GM12878 (cell line): Measurements from ENCODE around the gene ARL14EPL. TPM values are rescaled to one million over a fixed set of nuclear protein-coding genes. Genes with fewer than 3 reads are reported as not detected.

Experiments
- ATAC-seq: fragments of 200-7000 bp; cut with Tn5 transposase; 3 replicates; pipeline ENCODE4 v1.9.1; 2020; ENCODE audit warnings: mild to moderate bottlenecking, moderate library complexity
- BruUV-seq: library from RNA; stranded (reverse); fragments of 400-500 nt; replicated peaks from 2 replicates; lab custom pipeline; 2021; lab: Mats Ljungman, UMichigan
- CTCF ChIA-PET: fragments of 300-600 bp; sonication (Branson Sonifier 250); formaldehyde crosslinking; extraction: SDS; loops from one replicate; lab custom pipeline; 2021; ENCODE audit warnings: inconsistent platforms; lab: Yijun Ruan, JAX
- POLR2A ChIA-PET: fragments of 350-600 bp; formaldehyde crosslinking; extraction: SDS; loops from one replicate; lab custom pipeline; 2021; ENCODE audit warnings: inconsistent platforms; lab: Charles Lee
- RAD21 ChIA-PET: fragments of 300-600 bp; sonication (Branson Sonifier 250); formaldehyde crosslinking; loops from one replicate; lab custom pipeline; 2023; ENCODE audit warnings: antibody characterized with exemption; ENCODE audit not compliant: unreplicated experiment; lab: Charles Lee
- SMC1A ChIA-PET: fragments of 300-600 bp; sonication (Branson Sonifier 250); formaldehyde crosslinking; loops from one replicate; lab custom pipeline; 2023; ENCODE audit not compliant: unreplicated experiment, uncharacterized antibody; lab: Charles Lee
- DNase-seq: peaks from one replicate; pipeline ENCODE4 v3.0.0-alpha.2; 2011; ENCODE audit warnings: low read depth, low spot score
- FAIRE-seq: peaks from 3 replicates; lab custom pipeline; 2011; peaks lifted over from hg19 to GRCh38; lab: Jason Lieb, UNC
- H2AFZ ChIP-seq: 2 replicates; pipeline ENCODE4 v1.6.0; 2011; ENCODE audit warnings: low read depth, low read length, control low read depth; ENCODE audit not compliant: control insufficient read depth
- H3K27ac ChIP-seq: 2 replicates; pipeline ENCODE4 v1.5.1; 2011; ENCODE audit warnings: control low read depth; ENCODE audit not compliant: control insufficient read depth, insufficient read depth
- H3K27me3 ChIP-seq, 2 experiments: replicated peaks in 1 of 2; 2 replicates each; pipeline versions ENCODE4 v1.6.0 to v1.6.1; 2011; ENCODE audit warnings: low read length in 1 of 2; ENCODE audit not compliant: control insufficient read depth in 2 of 2, insufficient read depth in 2 of 2
- H3K36me3 ChIP-seq, 2 experiments: 2 replicates each; pipeline ENCODE4 v1.5.1; 2011; ENCODE audit warnings: low read length in 1 of 2; ENCODE audit not compliant: control insufficient read depth in 2 of 2, insufficient read depth in 2 of 2
- H3K4me1 ChIP-seq: 2 replicates; pipeline ENCODE4 v1.6.1; 2011; ENCODE audit warnings: mild to moderate bottlenecking, low read length, moderate library complexity, mixed read lengths; ENCODE audit not compliant: control insufficient read depth, insufficient read depth
- H3K4me2 ChIP-seq: 2 replicates; pipeline ENCODE4 v1.6.0; 2011; ENCODE audit warnings: control low read depth; ENCODE audit not compliant: control insufficient read depth, insufficient read depth
- H3K4me3 ChIP-seq: fragments of 200-600 bp; sonication (generic); 2 replicates; pipeline ENCODE4 v1.5.1; 2016
- H3K79me2 ChIP-seq: 2 replicates; pipeline ENCODE4 v1.6.0; 2011; ENCODE audit warnings: low read length; ENCODE audit not compliant: control insufficient read depth, insufficient read depth
- H3K9ac ChIP-seq: 2 replicates; pipeline ENCODE4 v1.8.0; 2011; ENCODE audit warnings: low read length, control low read depth, mixed read lengths; ENCODE audit not compliant: control insufficient read depth, insufficient read depth
- H3K9me3 ChIP-seq: replicated peaks from 3 replicates; pipeline ENCODE4 v1.5.1; 2011; ENCODE audit warnings: mild to moderate bottlenecking, low read length; ENCODE audit not compliant: control insufficient read depth, insufficient read depth
- H4K20me1 ChIP-seq: 2 replicates; pipeline ENCODE4 v1.6.0; 2011; ENCODE audit not compliant: control insufficient read depth, insufficient read depth
- NR2C2 ChIP-seq: IDR thresholded peaks from 2 replicates; pipeline ENCODE4 v1.6.1; 2011; ENCODE audit warnings: borderline replicate concordance, low read depth; ENCODE audit not compliant: control insufficient read depth, insufficient read length
- RAD21 ChIP-seq: IDR thresholded peaks from 2 replicates; pipeline ENCODE4 v1.6.1; 2011; ENCODE audit warnings: mild to moderate bottlenecking, low read depth, low read length, moderate library complexity; ENCODE audit not compliant: insufficient read depth
- TARDBP ChIP-seq: IDR thresholded peaks from 2 replicates; pipeline ENCODE4 v1.6.1; 2016; ENCODE audit warnings: borderline replicate concordance
- WGBS: methylation state at CpG from one replicate; pipeline ENCODE4 v1.1.6; 2016; ENCODE audit warnings: low lambda C conversion rate; ENCODE audit not compliant: insufficient replicate concordance, insufficient coverage; ENCODE audit errors: missing lambda C conversion rate; 5-methylcytosine and 5-hydroxymethylcytosine counted together
- in situ Hi-C: fragments of 300-500 bp; cut with MboI; formaldehyde crosslinking; loops from 9 replicates; pipeline ENCODE4 v1.14.3; 2018; ENCODE audit warnings: mixed read lengths
- intact Hi-C: fragments of 100-400 bp; cut with micrococcal nuclease; formaldehyde crosslinking; loops from one replicate; pipeline ENCODE4 v1.14.2; 2022; ENCODE audit not compliant: unreplicated experiment
- polyA plus RNA-seq, 11 experiments: library from polyadenylated mRNA; depleted of rRNA in 4 of 11; unstranded in 6 of 11; stranded (reverse) in 5 of 11; fragments of >200 nt; fragmentation: Nextera tagmentation in 4 of 11; fragmentation: Illumina TruSeq in 1 of 11; extraction: Ambion mirVana in 4 of 11; extraction: Trizol in 1 of 11; gene quantifications; 1 replicate in 1 of 11; 2 replicates in 10 of 11; pipeline versions ENCODE4 v1.2.1 to v1.2.3, GENCODE V29; 2011 to 2016; ENCODE audit warnings: inconsistent platforms in 2 of 11, missing spikeins in 2 of 11, low read depth in 1 of 11
- total RNA-seq, 4 experiments: library from RNA; depleted of rRNA in 3 of 4; stranded (reverse); fragments of >200 nt in 3 of 4; fragmentation: Illumina TruSeq in 1 of 4; extraction: Trizol in 1 of 4; gene quantifications; 2 replicates each; pipeline versions ENCODE4 v1.2.1 to v1.2.3, GENCODE V29; 2013 to 2021
- TF ChIP-seq, protein P1 (sequence below): IDR thresholded peaks from 2 replicates; pipeline ENCODE4 v1.6.1; 2012; ENCODE audit warnings: low read depth, low read length, improper control_type of control experiment

The ARL14EPL gene
- total and polyA plus RNA-seq, 10 of the 15 experiments (the other 5 are each of a cell fraction or from before 2014, with no cell fraction given): 0.08 TPM; not detected in 9

GRCh38 chr5:115983519-115983918 is 48.8 kb upstream of the ARL14EPL start:
- no peak for TF ChIP-seq RAD21
- no peak for TF ChIP-seq NR2C2
- no peak for TF ChIP-seq TARDBP
- TF ChIP-seq, protein P1, sequence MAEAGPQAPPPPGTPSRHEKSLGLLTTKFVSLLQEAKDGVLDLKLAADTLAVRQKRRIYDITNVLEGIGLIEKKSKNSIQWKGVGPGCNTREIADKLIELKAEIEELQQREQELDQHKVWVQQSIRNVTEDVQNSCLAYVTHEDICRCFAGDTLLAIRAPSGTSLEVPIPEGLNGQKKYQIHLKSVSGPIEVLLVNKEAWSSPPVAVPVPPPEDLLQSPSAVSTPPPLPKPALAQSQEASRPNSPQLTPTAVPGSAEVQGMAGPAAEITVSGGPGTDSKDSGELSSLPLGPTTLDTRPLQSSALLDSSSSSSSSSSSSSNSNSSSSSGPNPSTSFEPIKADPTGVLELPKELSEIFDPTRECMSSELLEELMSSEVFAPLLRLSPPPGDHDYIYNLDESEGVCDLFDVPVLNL: no peak
- Histone ChIP-seq H3K9me3 (no peaks in the 10 kb centered on the region; the same call in 2 of the 3 replicates), H3K27me3 (no peaks in the 10 kb centered on the region), H3K79me2 (no peaks in the 10 kb centered on the region), H3K4me1 (peaks cover 4% of the 10 kb centered on the region), H2AFZ (no peak overlapping the region), H3K4me3 (no peak overlapping the region), H4K20me1 (no peaks in the 10 kb centered on the region), H3K36me3 (no peaks in the 10 kb centered on the region), H3K27ac (no peak overlapping the region), H3K9ac (no peak overlapping the region), H3K4me2 (no peak overlapping the region)
- BruUV-seq: no TSS peak
- ChIA-PET POLR2A (no interaction called here), SMC1A (interaction anchor here (0.5 to 2.6 kb wide), 2 partner anchors 12 to 1444 kb away, joined by 3 to 12 read pairs; no protein-coding TSS in a partner anchor), CTCF (interaction anchor here (0.6 to 1.0 kb wide), 2 partner anchors 11 to 674 kb away, joined by 3 to 4 read pairs; no protein-coding TSS in a partner anchor), RAD21 (no interaction called here)
- ATAC-seq: no peak
- in situ Hi-C loops: no loop called here
- DNase-seq: no peak
- no peak for FAIRE-seq
- intact Hi-C loops: no loop called here
- 84% methylated on average over 1 of the region's 1 CpG for WGBS
